Kidney (tissue), 14 donors: Measurements from ENCODE around the gene SLC35G3. TPM values are rescaled to one million over a fixed set of nuclear protein-coding genes. Genes with fewer than 3 reads are reported as not detected.

ENCODE experiments used
- DNase-seq, 5 donors: peaks; one replicate each; pipeline ENCODE4 v3.0.0-alpha.2; 2013 to 2020
- FAIRE-seq: peaks from 2 replicates; lab custom pipeline; 2012; peaks lifted over from hg19 to GRCh38; lab: Jason Lieb, UNC
- H3K27ac ChIP-seq, 2 donors: one replicate each; pipeline ENCODE4 v1.7.0; 2013; ENCODE audit warnings: low read depth in 2 of 2, low read length in 2 of 2, inconsistent platforms in 1 of 2
- H3K27me3 ChIP-seq: one replicate; pipeline ENCODE4 v1.7.1; 2013; ENCODE audit warnings: low read length, inconsistent platforms; ENCODE audit not compliant: control insufficient read depth, insufficient read depth
- H3K36me3 ChIP-seq, 3 donors: one replicate each; pipeline versions ENCODE4 v1.7.0 to v1.7.1; 2013; ENCODE audit warnings: low read length in 3 of 3, control low read depth in 1 of 3, inconsistent platforms in 1 of 3; ENCODE audit not compliant: insufficient read depth in 3 of 3, control insufficient read depth in 2 of 3
- H3K4me1 ChIP-seq, 3 donors: one replicate each; pipeline versions ENCODE4 v1.7.0 to v1.7.1; 2013; ENCODE audit warnings: low read length in 3 of 3, inconsistent platforms in 1 of 3, low read depth in 1 of 3; ENCODE audit not compliant: control insufficient read depth in 2 of 3, insufficient read depth in 2 of 3
- H3K4me3 ChIP-seq, 3 donors: one replicate each; pipeline versions ENCODE4 v1.7.0 to v1.8.1; 2013; ENCODE audit warnings: low read length in 3 of 3, control low read depth in 1 of 3, inconsistent platforms in 1 of 3
- H3K9ac ChIP-seq, 3 donors: one replicate each; pipeline versions ENCODE4 v1.7.0 to v1.7.1; 2013; ENCODE audit warnings: low read length in 3 of 3, control low read depth in 1 of 3, inconsistent platforms in 1 of 3
- H3K9me3 ChIP-seq, 3 donors: one replicate each; pipeline versions ENCODE4 v1.7.0 to v1.7.1; 2013; ENCODE audit warnings: low read length in 3 of 3, control low read depth in 1 of 3, inconsistent platforms in 1 of 3; ENCODE audit not compliant: control insufficient read depth in 2 of 3, insufficient read depth in 1 of 3
- intact Hi-C: fragments of 100-400 bp; cut with DNase I; formaldehyde crosslinking; loops from one replicate; pipeline ENCODE4 v1.11.1; 2022
- polyA plus RNA-seq: library from polyadenylated mRNA; stranded (reverse); fragments of 350-450 nt; fragmentation: Illumina TruSeq; extraction: RNeasy Lipid Tissue Mini Kit (QIAGEN cat#74804); gene quantifications from one replicate; pipeline ENCODE4 v1.2.3, GENCODE V29; 2014; ENCODE audit warnings: low read depth, low replicate concordance; ENCODE audit not compliant: insufficient read depth
- total RNA-seq: library from RNA; stranded (reverse); fragmentation: NEBNext Ultra II Directional; extraction: Animal tissue kit (Norgen Biotek cat#: 25700); gene quantifications from one replicate; pipeline ENCODE4 v1.2.1, GENCODE V29; 2021
- TF ChIP-seq, protein P1 (sequence below): IDR thresholded peaks from 3 replicates; pipeline ENCODE4 v1.5.1; 2012; ENCODE audit warnings: mild to moderate bottlenecking, moderate library complexity, borderline replicate concordance; ENCODE audit not compliant: insufficient read depth; ENCODE audit errors: extremely low read depth
- donor health status: control.
- donor health status: control.
- donor health status: control.
- donor health status: control.
- donor health status: control.
- donor health status: DM: yes; HTN: yes; CAD: no.
- donor health status: Normal renal cell carcinoma (clear cell type).

SLC35G3 gene
- total and polyA plus RNA-seq, 2 donors from 2014 or later, result not detected

DNA sequence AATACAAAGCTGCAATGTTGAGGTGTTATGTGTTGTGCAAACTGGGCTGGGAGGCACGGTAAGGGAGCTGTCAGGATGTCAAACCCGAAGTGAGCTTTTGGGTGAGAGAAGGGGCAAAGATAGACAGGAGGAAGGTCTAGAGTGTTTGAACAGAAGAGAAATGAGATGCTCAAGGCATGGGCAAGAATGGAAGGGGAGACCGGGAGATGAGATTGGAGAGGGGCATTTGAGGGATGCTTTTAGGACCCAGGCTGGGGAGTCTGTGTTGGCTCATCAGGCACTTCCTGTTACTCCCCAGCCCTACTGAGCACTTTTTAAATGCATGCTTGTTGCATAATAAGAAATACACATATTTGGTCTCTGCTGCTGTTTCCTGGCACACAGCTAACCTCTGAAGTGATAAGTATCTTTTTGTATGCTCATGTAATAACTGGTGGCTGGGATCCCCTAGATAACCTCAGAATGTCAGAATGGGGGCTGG lies 32.9 kb downstream of the SLC35G3 start:
- Histone ChIP-seq H3K4me3 (no peak overlapping the region), H3K36me3 (no peaks in the 10 kb centered on the region), H3K9me3 (no peaks in the 10 kb centered on the region), H3K4me1 (no peaks in the 10 kb centered on the region), H3K9ac (no peak overlapping the region), H3K27ac (no peak overlapping the region), H3K27me3 (no peaks in the 10 kb centered on the region)
- TF ChIP-seq, protein P1, sequence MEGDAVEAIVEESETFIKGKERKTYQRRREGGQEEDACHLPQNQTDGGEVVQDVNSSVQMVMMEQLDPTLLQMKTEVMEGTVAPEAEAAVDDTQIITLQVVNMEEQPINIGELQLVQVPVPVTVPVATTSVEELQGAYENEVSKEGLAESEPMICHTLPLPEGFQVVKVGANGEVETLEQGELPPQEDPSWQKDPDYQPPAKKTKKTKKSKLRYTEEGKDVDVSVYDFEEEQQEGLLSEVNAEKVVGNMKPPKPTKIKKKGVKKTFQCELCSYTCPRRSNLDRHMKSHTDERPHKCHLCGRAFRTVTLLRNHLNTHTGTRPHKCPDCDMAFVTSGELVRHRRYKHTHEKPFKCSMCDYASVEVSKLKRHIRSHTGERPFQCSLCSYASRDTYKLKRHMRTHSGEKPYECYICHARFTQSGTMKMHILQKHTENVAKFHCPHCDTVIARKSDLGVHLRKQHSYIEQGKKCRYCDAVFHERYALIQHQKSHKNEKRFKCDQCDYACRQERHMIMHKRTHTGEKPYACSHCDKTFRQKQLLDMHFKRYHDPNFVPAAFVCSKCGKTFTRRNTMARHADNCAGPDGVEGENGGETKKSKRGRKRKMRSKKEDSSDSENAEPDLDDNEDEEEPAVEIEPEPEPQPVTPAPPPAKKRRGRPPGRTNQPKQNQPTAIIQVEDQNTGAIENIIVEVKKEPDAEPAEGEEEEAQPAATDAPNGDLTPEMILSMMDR, result no peak
- intact Hi-C loops, result no loop called here
- no peak for DNase-seq
- FAIRE-seq, result no peak

DNA sequence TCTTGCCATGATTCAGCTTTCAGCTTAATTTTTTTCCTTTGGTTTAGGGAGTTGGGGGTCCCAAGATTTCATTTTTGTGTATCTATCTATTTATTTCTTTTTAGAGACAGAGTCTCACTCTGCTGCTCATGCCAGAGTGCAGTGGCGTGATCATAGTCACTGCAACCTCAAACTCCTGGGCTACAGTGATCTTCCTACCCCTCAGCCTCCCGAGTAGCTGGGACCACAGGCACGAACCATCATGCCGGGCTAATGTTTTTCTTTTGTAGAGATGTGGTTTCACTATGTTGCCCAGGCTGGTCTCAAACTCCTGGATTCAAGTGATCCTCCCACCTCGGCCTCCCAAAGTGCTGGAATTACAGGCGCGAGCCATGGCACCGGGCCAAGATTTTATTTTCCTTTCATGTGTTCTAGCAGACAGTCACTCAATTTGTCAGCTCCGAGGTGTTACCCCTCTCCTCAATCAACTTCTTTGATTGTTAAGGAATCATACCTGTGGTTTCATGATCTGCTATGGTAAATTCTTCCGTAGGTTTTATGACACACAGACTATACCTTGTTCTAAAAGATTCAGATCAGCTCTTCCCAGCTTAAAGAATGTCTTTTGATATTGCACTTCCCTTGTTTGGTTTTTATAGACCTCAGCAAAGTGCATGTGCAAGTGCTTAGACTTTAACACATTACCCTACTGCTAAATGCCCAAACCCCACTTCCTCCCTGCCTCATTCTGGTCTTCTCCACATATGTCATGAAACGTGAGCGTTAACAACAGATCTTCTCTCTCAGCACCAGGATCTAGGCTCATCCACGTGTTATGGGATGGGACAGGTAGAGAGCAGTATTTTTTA lies 33.6 kb downstream of the SLC35G3 start:
- no peaks in the 10 kb centered on the region for H3K4me1 ChIP-seq
- no peak overlapping the region for H3K4me3 ChIP-seq
- no peaks in the 10 kb centered on the region for H3K36me3 ChIP-seq
- no peaks in the 10 kb centered on the region for H3K27me3 ChIP-seq
- no peak overlapping the region for H3K27ac ChIP-seq
- FAIRE-seq, result no peak
- TF ChIP-seq, protein P1, result no peak
- DNase-seq, result no peak
- no peak overlapping the region for H3K9ac ChIP-seq
- intact Hi-C loops, result no loop called here
- no peaks in the 10 kb centered on the region for H3K9me3 ChIP-seq

DNA sequence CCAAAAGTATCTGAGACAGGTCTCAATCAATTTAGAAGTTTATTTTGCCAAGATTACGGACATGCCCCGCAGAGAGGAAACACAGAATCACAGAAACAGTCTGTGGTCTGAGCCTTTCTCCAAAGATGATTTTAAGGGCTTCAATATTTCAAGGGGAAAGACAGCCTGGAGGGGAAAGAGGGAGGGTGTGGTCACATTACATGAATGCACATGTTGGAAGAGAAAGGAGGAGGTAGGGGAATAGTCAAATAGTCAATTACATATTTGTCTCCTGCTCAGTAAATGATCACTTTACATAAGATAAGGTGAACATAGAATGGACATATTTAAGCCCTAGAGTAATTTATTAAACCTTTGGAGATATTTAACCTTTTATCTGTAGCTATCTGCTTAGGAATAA lies 34.3 kb downstream of the SLC35G3 start:
- Histone ChIP-seq H3K4me1 (no peaks in the 10 kb centered on the region), H3K9ac (no peak overlapping the region), H3K27ac (no peak overlapping the region), H3K27me3 (no peaks in the 10 kb centered on the region), H3K9me3 (no peaks in the 10 kb centered on the region), H3K4me3 (no peak overlapping the region), H3K36me3 (no peaks in the 10 kb centered on the region)
- intact Hi-C loops, result no loop called here
- FAIRE-seq (no peak), DNase-seq (no peak)
- TF ChIP-seq, protein P1, result no peak
